Activated CD4-positive, alpha-beta T cell treated with anti-CD3 and anti-CD28 coated beads, Interleukin-2, amount 50 U/mL, for 4 hours (primary cell): ENCODE results near the gene SLC39A9.
"Not testable (repeated sequence)": the region's sequence is repeated elsewhere in the genome, so short reads cannot be mapped to it uniquely, and the experiment has no call there.

Experiments used
- DNase-seq, 2 experiments: peaks; one replicate each; pipeline ENCODE4 v3.0.0-alpha.2; 2020

Gene SLC39A9

DNA sequence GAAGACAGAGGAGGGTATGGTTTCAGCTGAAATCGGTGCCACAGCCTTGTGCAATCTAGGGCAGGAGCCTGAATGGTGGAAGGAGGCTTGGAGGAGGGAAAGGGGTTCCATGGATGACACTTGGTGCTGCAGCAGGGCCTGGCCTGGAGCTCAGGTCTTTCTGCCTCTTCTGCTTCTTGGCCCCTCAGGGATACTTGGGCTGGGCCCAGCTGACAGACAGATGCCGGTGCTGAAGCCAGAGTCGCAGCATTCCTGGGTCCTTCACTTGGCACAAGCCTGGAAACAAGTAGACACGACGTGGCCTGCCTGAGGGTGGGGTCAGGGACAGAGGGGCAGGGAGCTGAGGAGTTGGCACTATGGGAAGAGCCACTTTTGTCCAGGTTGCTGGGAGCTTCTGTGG lies 81.6 kb downstream of the SLC39A9 start:
- DNase-seq, result no peak

DNA sequence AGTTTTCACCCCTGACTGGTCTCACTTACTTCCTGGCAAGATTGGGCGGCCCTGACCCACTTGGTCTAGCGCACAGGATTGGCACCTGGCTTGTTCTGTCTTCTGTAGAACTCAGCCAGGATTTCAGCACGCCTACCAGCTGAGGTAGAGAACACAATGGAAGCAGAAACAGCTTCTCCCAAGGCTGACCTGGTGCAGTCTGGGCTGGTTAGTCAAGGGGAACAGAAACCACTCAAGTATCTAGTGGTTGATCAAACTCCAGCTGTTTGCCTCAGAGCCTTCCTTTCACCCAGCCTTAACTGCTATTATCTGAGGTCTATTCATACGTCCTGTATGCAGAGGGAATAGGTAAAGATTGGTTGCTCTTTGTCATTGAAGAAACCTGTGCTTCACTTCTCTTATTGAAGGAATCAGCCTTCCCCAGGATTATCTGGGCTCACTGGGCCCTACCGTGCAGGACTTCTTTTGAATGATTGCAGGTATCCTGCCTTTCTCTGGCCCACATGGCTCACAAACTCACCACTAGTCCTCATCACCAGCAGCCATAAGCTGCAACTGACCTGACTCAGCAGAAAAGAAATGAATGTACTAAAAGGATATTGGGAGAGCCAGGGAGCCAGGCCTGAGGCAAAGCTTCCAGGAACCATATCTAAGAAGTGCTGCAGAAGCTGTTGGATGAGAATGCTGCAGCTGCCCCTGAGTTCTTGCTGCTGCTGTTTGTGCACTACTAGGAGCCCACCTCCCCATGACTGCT lies 83.5 kb downstream of the SLC39A9 start:
- no peak for DNase-seq

DNA sequence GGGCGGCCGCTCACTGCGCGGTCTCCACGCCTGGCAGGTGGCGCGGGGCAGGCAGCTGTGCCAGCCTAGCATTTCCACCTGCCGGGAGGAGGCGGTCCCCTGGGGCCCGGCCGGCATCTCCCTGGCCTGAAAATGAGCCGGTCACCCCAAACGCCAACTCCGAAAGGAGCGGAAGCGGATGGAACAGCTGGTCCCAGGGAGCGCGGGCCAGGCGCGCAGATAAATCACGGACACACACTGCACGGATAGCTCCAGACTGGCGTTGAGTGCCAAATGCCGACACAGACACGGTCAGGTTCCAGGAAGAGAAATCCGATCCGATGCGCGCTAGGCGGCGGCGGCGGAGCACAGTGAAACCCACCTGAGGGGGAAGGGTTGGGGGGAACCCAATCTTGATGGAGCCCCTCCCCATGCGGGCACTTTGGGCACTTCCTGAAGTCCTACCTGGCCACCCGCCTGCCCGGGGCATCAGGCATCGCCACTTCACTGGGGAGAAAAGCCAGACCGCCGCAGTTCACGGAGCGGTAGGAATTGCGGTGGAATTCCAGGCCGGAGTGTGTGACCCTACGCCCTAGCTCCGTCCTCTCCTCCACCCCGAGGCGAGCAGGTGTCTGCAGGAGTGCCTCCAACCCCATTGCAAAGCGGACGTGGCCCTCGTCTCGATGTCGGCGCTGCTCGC lies 85.4 kb downstream of the SLC39A9 start:
- DNase-seq, result no peak

DNA sequence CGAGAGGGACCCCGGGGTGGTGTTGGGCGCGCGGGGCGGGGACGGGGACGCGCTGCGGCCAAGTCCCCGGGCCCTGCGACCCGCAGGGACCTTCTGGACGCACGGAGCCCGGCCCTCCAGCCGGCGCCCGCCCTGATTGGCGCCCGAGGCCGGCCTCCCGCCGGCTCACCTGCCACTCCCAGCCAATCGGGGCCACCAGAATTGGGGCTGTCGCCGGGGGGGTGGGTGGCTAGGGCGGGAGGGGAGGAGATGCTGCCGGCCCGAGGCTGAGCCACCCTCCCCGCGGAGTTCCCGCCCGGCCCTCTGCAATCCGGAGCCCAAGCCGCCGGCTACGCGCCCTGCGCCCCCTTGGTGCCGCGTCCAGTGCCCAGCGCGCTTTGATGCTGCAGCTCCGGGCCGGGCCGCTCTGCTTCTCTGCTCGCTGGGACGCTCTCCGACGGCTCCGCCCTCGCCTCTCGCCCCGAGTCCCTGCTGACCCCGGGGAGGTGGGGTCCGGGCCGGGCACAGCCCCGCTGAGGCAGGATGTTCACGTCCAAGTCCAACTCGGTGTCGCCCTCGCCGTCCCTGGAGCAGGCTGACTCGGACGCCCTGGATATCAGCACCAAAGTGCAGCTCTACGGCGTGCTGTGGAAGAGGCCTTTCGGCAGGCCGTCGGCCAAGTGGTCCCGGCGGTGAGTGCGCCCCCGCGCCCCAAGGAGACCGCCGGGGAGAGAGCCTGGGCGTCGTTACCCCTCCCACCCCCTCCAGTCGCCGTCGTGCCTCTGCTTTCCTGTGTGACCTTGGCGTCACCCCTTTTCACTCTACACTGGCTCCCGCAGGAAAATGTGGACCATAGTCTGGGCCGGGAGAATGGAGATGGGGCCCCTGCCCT lies 86.2 kb downstream of the SLC39A9 start, which contains the start of gene PLEKHD1:
TSS of gene PLEKHD1 (plus strand) at position 285 of the 871 bp plus-strand sequence. CDS start at position 523, 238 bp downstream.
- no peak for DNase-seq

DNA sequence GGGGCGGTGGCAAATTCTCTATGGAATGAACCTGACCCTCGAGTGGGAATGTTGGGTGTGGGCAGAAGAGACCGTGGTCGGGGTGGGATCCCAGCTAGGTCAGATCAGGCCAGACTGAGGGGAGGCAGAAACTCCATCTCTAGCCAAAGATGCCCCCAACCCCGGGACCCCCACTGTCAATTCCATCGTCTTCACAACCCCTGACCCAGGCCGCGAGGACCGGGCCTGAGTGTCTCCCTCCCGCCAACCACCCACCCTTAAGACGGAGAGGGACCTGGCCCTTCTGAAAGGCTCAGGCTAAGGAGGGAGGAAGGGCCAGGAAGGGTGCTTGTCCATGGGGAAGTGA lies 86.8 kb downstream of the SLC39A9 start:
- no peak for DNase-seq

DNA sequence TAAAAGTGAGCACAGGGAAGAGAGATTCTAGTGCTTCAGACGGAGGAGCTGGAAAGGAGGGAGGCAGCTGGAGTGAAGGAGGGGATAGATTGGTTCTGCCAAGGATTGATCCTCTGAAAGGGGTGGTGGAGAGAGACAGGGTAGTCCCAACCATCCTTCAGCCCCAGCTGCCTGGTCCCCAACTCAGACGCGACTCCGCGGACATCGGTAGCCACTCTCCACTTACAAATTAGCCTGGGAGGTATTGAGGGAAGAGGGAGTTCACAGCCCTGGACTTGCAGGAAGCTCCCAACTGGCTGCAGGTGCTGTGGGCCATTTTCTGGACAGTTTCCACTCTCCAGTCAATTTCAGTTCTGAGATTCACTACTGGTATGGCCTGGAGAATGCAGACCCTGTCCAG lies 87.2 kb downstream of the SLC39A9 start:
- DNase-seq, result no peak

DNA sequence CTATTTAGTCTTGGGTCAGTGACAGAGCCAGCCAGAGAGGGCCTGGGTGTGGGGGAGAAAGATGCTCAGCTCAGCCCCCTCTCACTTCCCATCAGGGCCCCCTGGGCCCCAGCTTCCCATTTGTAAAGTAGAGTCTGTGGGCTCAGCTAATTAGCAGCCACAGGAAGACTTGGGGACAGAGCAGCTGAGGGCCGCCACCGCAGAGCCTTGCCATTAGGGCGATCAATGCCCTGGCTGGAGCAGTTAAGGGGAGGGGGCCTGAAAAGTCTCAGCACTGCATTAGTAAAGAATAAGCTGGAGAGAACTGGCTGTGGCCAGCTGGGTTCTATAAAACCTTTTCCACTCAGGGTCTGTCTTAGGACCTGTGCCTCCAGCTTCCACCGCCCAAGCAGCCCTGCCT lies 88.7 kb downstream of the SLC39A9 start:
- DNase-seq, result no peak

DNA sequence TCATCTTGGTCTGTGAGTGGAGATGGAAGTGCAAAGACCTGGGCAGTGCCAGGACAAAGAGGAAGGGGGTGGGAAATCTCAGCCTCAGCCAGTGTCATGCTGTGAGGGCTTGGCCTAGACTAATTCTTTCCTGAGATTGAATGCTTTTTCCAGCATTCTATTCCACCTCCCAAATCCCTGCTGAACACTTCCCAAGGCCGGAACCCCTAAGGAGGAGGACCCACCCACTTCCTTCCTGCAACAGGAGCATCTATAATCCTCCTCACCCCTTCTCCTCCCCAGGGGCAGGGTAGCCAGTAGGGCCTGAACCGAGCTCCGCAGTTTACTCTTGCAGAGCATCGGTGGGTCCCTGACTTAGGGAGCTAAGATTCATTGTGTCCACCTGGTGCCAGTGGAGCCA lies 89.3 kb downstream of the SLC39A9 start:
- DNase-seq, result no peak

DNA sequence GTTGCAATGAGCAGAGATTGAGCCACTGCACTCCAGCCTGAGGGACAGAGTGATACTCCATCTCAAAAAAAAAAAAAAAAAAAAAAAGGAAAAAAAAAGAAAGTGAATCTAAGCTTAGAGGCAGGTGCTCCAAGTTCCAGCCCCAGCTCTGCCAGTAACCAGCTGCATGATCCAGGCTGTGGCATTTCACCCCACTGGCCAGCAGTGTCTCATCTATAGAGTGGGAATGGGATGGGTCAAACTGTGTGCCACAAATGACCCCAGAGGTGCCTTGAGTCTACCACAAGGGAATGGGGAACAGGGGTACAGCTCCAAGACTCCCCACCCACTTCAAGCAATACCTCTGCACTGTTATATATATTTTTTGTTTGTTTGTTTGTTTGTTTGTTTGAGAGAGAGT lies 91.0 kb downstream of the SLC39A9 start:
- no peak for DNase-seq

DNA sequence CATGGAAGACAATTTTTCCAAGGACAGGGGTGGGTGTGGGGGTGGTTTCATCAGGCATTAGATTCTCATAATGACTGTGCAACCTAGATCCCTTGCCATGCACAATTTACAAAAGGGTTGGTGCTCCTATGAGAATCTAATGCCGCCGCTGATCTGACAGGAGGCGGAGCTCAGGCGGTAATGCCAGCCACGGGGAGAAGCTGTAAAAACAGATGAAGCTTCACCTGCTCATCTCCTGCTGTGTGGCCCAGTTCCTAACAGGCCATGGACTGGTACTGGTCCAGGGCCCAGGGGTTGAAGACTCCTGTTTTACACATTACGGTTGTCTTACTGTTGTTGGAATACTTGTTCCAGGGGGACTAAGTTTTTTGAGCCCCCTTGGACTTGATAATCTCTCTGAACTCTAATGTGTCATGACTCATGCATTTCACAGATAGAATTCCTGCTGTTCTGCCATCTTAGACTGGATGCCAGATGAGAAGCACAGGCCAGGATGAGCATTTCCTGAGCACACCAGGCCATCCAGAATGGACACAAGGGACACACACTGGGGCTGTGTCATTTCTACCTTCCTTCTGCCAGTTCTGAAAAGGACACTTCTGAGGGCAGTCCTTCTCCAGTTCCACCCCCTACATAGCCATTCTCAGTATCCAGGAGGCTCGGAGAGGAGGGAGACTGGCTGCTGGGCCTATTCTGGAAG lies 91.9 kb downstream of the SLC39A9 start:
- DNase-seq, result no peak

DNA sequence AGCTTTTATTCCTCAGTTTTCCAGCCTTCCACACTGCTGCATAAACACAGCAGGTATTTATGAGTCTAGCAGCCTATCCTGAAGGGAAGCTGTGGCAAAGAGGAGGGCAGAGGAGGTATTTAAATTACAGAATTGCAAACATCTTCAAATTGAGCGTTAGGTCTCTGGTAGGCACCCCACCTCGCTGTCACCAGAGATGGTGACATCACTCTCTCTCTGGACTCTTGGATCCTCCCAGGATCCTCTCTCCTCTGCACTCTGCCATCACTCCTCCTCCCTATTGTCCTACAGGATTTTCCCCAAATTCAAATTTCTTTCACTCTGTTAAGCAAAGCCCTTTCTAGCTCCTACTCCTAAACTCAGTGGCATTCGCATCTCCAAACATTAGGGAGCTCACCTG lies 92.7 kb downstream of the SLC39A9 start:
- DNase-seq, result no peak

DNA sequence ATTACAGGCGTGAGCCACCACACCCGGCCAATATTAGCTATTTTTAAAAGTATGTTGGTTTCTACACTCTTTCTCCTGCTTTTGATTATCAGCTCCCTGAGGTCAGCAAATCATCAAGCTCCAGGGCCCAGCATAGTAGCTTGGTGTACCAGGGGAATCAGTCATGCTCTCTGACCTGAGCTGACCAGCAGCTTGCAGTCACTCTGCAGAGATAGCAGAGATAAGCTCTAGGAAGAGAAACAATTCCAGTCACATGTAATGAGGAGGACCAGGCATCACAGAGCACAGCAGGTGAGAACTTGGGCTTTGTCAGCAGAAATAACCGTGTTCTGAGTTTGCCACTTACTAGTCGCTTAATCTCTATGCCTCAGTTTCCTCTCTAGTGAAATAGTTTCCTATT lies 94.5 kb downstream of the SLC39A9 start:
- DNase-seq, result no peak

DNA sequence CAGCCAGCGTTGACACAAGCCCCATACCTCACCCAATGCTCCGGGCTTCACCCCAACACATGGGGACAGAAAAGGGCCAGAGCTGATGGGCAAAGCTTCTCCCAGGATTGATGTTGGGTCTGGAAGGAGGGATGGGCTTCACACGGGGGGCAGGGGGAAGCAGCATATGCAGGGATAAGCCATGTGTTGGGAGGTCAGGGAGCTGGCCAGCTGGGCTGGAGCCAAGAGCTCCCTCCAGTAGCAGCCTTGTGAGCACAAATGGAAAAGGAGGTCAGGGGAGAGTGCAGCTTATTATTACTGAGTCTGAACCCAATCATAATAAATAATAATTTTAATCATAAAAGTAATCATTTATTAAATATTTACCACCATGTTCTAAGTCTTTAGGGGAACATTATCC lies 95.3 kb downstream of the SLC39A9 start:
- DNase-seq, result no peak

DNA sequence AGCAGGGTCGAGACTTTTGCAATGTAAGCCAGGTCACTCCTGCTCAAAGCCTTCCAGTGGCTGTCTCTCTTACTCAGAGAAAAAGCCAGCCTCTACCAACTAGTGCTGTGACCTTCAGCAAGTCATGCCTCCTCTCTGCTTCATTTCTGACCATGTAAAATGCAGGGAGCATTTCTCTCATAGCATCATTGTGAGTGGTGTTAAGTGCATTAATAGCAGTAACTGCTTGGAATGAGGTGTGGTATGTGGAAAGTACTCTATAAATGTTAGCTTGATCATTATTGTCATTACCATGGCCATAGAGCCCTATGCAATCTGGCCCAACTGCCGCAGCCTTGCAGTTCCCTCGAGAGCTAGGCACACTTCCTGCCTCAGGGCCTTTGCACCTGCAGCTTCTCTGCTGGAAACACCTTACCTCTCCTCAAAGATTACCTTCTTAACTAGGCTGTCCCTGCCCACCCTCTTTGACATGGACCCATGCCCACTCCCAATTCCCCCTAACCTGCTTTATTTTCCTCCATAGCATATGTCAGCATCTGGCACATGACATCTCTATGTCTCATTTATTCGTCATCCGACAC lies 96.9 kb downstream of the SLC39A9 start:
- no peak for DNase-seq

DNA sequence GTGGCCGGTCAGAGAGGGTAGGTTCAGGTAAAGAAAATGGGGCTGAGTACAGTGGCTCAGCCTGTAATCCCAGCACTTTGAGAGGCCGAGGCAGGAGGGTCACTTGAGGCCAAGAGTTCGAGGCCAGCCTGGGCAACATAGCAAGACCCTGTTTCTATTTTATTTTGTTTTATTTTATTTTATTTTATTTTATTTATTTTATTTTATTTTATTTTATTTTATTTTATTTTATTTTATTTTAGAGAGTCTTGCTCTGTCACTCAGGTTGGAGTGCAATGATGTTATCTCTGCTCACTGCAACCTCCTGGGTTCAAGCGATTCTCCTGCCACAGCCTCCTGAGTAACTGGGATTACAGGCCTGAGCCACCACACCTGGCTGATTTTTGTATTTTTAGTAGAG lies 99.4 kb downstream of the SLC39A9 start:
- DNase-seq, result not testable (repeated sequence)

DNA sequence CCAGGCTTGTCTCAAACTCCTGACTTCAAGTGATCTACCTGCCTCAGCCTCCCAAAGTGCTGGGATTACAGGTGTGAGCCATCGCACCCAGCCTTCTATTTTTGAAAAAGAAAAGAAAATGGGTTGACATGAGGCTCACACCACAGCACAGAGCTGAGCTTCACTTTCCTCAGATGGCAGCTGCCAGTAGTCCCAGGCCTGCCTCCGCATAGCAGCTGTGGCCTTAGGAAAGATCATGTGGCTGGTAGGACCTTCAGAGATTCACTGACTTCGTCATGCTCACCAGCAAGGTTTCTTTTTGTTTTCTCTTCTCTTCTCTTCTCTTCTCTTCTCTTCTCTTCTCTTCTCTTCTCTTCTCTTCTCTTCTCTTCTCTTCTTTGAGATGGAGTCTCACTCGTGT lies 99.8 kb downstream of the SLC39A9 start:
- not testable (repeated sequence) for DNase-seq

DNA sequence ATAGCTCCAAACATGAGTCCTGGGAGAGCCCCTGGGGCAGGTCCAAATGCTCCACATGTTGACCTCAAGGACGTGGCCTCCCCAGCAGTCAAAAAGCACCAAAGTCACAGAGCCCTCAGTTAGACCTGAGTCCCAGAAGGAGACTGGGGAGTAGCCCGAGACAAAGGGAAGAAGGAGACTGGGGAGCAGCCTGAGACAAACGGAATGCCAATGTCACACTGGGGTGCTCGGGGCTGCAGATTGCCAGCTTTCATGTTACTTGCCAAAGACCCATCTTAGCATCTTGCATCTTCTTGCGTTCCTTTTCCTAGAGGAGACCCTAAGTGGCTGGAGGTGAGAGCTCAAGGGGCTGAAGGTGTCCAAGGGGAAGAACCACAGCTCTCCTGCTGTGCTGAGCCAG lies 100.9 kb downstream of the SLC39A9 start:
- no peak for DNase-seq

DNA sequence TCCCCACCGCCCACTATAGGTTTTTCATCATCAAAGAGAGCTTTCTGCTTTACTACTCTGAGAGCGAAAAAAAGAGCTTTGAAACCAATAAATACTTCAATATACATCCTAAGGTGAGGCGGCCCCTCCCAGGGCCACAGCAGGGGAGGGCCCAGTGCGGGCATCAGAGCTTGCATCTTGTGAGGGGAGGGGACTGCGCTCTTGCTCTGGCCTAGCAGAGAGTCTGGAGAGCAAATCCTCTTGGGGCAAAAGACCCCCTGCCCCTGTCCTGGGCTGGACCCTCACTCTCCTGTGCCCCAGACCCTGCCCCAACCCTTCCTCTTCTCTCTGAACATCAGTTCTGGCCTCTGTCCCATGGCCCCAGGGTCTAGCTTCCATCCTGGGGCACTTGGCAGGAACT lies 101.6 kb downstream of the SLC39A9 start:
- no peak for DNase-seq

DNA sequence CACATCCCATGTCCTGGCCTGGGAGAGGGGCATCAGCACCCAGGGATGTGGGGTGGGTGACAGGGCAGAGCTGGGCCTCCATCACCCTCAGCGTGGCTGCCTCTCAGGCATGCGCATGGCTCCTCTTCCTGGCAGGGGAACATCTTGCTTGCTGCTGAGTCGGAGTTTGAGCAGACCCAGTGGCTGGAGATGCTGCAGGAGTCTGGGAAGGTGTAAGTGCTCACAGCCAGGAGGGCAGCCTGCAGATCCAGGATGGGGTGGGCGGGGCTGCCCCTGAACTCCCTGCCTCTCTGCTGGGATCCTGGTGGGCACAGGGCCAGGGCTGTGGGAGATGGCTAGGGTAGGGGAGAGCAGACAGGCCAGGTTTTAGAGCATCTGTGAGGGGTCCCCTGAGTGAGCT lies 102.2 kb downstream of the SLC39A9 start:
- DNase-seq, result no peak

DNA sequence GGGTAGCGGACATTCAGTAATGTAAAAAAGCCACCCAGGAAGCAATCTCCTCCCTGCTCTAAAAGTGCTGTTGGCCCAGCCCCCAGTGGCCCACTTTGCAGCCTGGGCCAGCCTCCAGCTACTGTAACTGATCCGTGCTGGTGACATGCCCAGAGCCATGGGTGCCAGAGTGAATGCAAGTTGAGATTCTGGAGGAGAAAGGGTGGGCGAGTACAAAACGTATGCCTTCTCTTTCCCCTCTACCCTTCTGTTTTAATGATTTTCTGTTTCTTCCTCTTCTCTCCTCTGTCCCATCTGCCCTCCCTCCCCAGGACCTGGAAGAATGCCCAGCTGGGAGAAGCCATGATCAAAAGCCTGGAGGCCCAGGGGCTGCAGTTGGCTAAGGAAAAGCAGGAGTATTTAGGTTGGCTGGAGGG lies 102.9 kb downstream of the SLC39A9 start:
- DNase-seq, result no peak

DNA sequence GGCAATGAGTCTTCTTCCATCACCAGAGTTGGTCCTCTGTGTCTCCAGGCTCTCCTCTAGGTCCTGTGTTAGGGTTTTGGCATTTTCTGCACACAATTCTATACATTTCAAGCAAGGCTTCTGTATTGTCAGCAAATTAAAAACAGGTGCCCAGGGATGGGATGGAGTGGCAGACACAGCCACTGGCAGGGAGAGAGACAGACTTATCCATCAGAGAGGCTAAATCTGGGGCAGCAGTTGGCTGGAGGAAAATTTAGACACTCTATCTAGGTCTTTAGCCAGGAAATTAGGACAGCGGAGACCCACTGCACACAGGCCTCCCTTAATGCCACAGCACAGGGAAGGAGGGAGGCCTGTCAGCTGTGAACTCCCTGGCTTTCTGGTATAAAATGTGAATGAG lies 106.3 kb downstream of the SLC39A9 start:
- no peak for DNase-seq

DNA sequence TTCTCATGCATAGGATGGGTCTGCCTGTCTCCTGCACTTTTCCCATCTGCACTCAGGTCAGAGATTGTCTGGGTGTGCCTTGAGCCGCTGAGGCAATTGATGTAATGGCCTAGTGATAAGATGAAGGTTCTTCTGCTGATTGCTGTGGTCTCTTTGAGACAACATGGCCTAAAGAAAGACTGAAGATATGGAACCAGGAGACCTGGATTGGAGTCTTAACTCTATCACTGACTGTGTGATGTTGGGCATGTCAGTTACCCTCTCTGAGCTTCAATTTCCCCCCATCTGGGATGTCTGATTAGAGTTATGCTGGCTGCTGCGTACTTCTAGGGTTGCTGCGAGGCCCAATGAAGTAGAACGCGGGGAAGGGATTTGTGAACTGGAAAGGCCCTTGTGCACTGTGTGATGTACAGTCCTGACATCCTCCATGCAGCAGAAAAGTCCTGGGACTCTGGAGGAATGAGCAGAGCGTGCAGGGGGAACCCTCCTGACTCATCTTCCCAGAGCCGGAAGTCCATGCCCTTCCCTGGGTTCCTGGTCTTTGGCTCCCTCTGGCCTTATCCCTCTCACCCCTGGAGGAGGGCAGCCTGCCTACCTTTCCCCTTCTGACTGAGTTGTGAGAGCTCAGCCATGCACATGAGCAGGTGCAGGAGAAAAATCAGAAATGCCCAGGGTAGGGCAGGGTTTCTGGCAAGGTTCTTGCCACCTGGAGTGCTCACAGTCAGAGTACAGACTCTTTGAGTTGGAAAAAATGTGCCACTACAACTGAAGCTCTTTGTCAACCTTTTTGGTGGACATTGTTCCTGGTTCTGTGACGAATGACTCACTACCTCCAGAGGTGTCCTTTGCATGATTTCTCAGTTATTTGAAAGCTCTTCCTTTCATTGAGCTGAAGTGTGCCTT lies 107.1 kb downstream of the SLC39A9 start:
- no peak for DNase-seq
